ENCODE results near the gene UBALD2.
"Not testable (repeated sequence)": the region's sequence is repeated elsewhere in the genome, so short reads cannot be mapped to it uniquely, and the experiment has no call there.

Gene UBALD2

GRCh38 chr17:76246080-76247066 is 18.8 kb upstream of the UBALD2 start:
- DNase-seq: no peak

GRCh38 chr17:76247304-76247703 is 17.8 kb upstream of the UBALD2 start:
- no peak for DNase-seq

GRCh38 chr17:76248013-76248782 is 16.9 kb upstream of the UBALD2 start:
- no peak for DNase-seq

- no peak for DNase-seq
Measured at GRCh38 chr17:76250141-76250540, 15.0 kb upstream of the UBALD2 start.

- DNase-seq: no peak
Measured at GRCh38 chr17:76251478-76252039, 13.6 kb upstream of the UBALD2 start.

GRCh38 chr17:76252040-76252954 is 12.9 kb upstream of the UBALD2 start:
- DNase-seq: no peak

GRCh38 chr17:76252967-76253766 is 12.0 kb upstream of the UBALD2 start:
- not testable (repeated sequence) for DNase-seq

- DNase-seq: no peak
Measured at GRCh38 chr17:76253841-76254240, 11.3 kb upstream of the UBALD2 start.

- no peak for DNase-seq
Measured at GRCh38 chr17:76254275-76254674, 10.9 kb upstream of the UBALD2 start.

GRCh38 chr17:76255801-76256429 is 9.2 kb upstream of the UBALD2 start:
- DNase-seq: no peak

GRCh38 chr17:76256430-76257050 is 8.6 kb upstream of the UBALD2 start:
- not testable (repeated sequence) for DNase-seq

- DNase-seq: no peak
Measured at GRCh38 chr17:76260220-76260619, 4.9 kb upstream of the UBALD2 start.

GRCh38 chr17:76260669-76261068 is 4.5 kb upstream of the UBALD2 start:
- DNase-seq: no peak

- no peak for DNase-seq
Measured at GRCh38 chr17:76261421-76262215, 3.5 kb upstream of the UBALD2 start.

GRCh38 chr17:76262732-76263344 is 2.3 kb upstream of the UBALD2 start:
- DNase-seq: no peak

GRCh38 chr17:76263896-76264295 is 1.3 kb upstream of the UBALD2 start:
- no peak for DNase-seq

- DNase-seq: no peak
Measured at GRCh38 chr17:76264425-76264754, 758 bp upstream of the UBALD2 start.

GRCh38 chr17:76265624-76266243 is 586 bp downstream of the UBALD2 start:
- no peak for DNase-seq
